ENCODE measurements around the gene KCNE4. TPM values are rescaled to one million over a fixed set of nuclear protein-coding genes. Genes with fewer than 3 reads are reported as not detected.

Gene KCNE4
- total and polyA plus RNA-seq, 9 of the 15 experiments (the other 6 are each of a cell fraction or from before 2014, with no cell fraction given): not detected

DNA sequence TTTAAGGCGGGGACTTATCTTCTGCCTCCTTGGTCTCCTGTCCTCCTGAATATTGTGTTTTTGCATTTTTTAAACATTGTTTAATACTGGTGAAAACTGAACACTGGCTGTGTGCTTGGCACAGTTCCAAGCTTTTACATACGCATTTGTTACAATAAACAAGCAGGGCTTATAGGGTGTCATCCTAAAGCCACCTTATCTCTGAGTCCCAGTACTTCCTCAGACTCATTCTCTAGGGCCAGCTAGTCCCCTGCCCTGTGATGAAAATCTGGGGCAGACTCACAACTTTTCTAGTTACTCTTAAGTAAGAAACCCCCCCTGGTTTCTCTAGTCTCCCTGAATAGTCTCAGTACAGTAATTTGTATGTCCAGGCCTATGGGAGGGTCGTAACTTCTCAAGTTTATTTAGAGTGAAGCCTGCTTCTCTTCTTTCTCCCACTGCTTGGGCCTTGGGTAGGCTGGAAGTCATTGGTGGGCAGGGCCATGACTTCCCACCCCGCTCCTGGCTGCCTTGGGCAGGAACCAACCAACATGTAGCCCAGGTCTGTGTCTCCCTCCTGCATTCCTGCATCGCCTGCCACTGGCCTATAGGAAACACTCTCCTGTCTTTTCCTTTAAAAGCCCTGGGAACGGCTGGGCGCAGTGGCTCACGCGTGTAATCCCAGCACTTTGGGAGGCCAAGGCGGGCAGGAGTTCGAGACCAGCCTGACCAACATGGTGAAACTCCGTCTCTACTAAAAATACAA is 7.7 kb upstream of the KCNE4 start (continued):
- TF ChIP-seq FOXM1 (IDR thresholded peaks at IDR 0.05; ENCODE audit: low read depth) (peak; percentile 62; the same call in 1 of the 2 replicates), FOXM1 (CRISPR knock-in tag; IDR thresholded peaks at IDR 0.05; ENCODE audit: low read depth) (no peak), TCF3 (CRISPR knock-in tag; IDR thresholded peaks at IDR 0.05) (peak; percentile 86), KDM1A (IDR thresholded peaks at IDR 0.05) (peak; percentile 77 to 79), EZH2 (IDR thresholded peaks at IDR 0.05; ENCODE audit: borderline replicate concordance, low read depth, low read length) (no peak), TEAD4 (IDR thresholded peaks at IDR 0.05; ENCODE audit: low read length) (peak; percentile 80), TEAD4 (CRISPR knock-in tag; IDR thresholded peaks at IDR 0.05; ENCODE audit: borderline replicate concordance) (no peak), ZFP1 (CRISPR knock-in tag; IDR thresholded peaks at IDR 0.05) (no peak), POU5F1 (IDR thresholded peaks at IDR 0.05; ENCODE audit: borderline replicate concordance, low read depth, low read length, partially characterized antibody) (no peak), SMARCA4 (IDR thresholded peaks at IDR 0.05) (peak; percentile 90), ELF2 (CRISPR knock-in tag; IDR thresholded peaks at IDR 0.05) (no peak), TAL1 (IDR thresholded peaks at IDR 0.05) (peak; percentile 77), PML (IDR thresholded peaks at IDR 0.05; ENCODE audit: low read length) (peak; percentile 60; the same call in 1 of the 2 replicates), RHOXF2B (CRISPR knock-in tag; conservative IDR thresholded peaks at IDR 0.05) (no peak), STAT5A (IDR thresholded peaks at IDR 0.05; ENCODE audit: borderline replicate concordance, low read length) (peak; percentile 70), ETV1 (tag; conservative IDR thresholded peaks at IDR 0.05; ENCODE audit: low read depth) (peak; percentile 25; the same call in 1 of the 2 replicates), EP300 (IDR thresholded peaks at IDR 0.05; ENCODE audit: low read length) (peak; percentile 89)
- TF ChIP-seq, protein P1, sequence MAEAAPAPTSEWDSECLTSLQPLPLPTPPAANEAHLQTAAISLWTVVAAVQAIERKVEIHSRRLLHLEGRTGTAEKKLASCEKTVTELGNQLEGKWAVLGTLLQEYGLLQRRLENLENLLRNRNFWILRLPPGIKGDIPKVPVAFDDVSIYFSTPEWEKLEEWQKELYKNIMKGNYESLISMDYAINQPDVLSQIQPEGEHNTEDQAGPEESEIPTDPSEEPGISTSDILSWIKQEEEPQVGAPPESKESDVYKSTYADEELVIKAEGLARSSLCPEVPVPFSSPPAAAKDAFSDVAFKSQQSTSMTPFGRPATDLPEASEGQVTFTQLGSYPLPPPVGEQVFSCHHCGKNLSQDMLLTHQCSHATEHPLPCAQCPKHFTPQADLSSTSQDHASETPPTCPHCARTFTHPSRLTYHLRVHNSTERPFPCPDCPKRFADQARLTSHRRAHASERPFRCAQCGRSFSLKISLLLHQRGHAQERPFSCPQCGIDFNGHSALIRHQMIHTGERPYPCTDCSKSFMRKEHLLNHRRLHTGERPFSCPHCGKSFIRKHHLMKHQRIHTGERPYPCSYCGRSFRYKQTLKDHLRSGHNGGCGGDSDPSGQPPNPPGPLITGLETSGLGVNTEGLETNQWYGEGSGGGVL (CRISPR knock-in tag; IDR thresholded peaks at IDR 0.05): no peak
- TF ChIP-seq, protein P2, sequence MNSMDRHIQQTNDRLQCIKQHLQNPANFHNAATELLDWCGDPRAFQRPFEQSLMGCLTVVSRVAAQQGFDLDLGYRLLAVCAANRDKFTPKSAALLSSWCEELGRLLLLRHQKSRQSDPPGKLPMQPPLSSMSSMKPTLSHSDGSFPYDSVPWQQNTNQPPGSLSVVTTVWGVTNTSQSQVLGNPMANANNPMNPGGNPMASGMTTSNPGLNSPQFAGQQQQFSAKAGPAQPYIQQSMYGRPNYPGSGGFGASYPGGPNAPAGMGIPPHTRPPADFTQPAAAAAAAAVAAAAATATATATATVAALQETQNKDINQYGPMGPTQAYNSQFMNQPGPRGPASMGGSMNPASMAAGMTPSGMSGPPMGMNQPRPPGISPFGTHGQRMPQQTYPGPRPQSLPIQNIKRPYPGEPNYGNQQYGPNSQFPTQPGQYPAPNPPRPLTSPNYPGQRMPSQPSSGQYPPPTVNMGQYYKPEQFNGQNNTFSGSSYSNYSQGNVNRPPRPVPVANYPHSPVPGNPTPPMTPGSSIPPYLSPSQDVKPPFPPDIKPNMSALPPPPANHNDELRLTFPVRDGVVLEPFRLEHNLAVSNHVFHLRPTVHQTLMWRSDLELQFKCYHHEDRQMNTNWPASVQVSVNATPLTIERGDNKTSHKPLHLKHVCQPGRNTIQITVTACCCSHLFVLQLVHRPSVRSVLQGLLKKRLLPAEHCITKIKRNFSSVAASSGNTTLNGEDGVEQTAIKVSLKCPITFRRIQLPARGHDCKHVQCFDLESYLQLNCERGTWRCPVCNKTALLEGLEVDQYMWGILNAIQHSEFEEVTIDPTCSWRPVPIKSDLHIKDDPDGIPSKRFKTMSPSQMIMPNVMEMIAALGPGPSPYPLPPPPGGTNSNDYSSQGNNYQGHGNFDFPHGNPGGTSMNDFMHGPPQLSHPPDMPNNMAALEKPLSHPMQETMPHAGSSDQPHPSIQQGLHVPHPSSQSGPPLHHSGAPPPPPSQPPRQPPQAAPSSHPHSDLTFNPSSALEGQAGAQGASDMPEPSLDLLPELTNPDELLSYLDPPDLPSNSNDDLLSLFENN (IDR thresholded peaks at IDR 0.05; ENCODE audit: low read depth in 2 of 2, low read length in 2 of 2): peak in 1 of 2 experiments; percentile 58; a peak in 1 of 4 replicates
- TF ChIP-seq, protein P3, sequence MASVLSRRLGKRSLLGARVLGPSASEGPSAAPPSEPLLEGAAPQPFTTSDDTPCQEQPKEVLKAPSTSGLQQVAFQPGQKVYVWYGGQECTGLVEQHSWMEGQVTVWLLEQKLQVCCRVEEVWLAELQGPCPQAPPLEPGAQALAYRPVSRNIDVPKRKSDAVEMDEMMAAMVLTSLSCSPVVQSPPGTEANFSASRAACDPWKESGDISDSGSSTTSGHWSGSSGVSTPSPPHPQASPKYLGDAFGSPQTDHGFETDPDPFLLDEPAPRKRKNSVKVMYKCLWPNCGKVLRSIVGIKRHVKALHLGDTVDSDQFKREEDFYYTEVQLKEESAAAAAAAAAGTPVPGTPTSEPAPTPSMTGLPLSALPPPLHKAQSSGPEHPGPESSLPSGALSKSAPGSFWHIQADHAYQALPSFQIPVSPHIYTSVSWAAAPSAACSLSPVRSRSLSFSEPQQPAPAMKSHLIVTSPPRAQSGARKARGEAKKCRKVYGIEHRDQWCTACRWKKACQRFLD (CRISPR knock-in tag; IDR thresholded peaks at IDR 0.05): peak; percentile 49; the same call in 1 of the 2 replicates
- TF ChIP-seq, protein P4, sequence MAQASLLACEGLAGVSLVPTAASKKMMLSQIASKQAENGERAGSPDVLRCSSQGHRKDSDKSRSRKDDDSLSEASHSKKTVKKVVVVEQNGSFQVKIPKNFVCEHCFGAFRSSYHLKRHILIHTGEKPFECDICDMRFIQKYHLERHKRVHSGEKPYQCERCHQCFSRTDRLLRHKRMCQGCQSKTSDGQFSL (CRISPR knock-in tag; IDR thresholded peaks at IDR 0.05): no peak
- TF ChIP-seq, protein P4 (tag; IDR thresholded peaks at IDR 0.05): no peak
